GM12891 (cell line): Measurements from ENCODE around the gene LCN1.

Experiments used
- DNase-seq: peaks from one replicate; pipeline ENCODE4 v3.0.0; 2011; ENCODE audit warnings: low spot score; ENCODE audit not compliant: insufficient read length
- FAIRE-seq: peaks from 2 replicates; lab custom pipeline; 2011; peaks lifted over from hg19 to GRCh38; lab: Jason Lieb, UNC
- PAX5 ChIP-seq: IDR thresholded peaks from 2 replicates; pipeline ENCODE4 v1.6.1; 2011; ENCODE audit warnings: low read length, moderate library complexity, mild to moderate bottlenecking; ENCODE audit not compliant: insufficient read depth, severe bottlenecking
- POLR2A ChIP-seq: IDR thresholded peaks from 2 replicates; pipeline ENCODE4 v1.6.1; 2011; ENCODE audit warnings: low read depth, low read length, control low read depth
- POLR2AphosphoS5 ChIP-seq: IDR thresholded peaks from 2 replicates; pipeline ENCODE4 v1.6.1; 2011; ENCODE audit warnings: low read depth, low read length, control low read depth
- POU2F2 ChIP-seq: IDR thresholded peaks from 2 replicates; pipeline ENCODE4 v1.6.1; 2011; ENCODE audit warnings: low read depth, mild to moderate bottlenecking, control low read depth, low read length, moderate library complexity
- SPI1 ChIP-seq: IDR thresholded peaks from 2 replicates; pipeline ENCODE4 v1.6.1; 2011; ENCODE audit warnings: low read depth, low read length, control low read depth
- TAF1 ChIP-seq: IDR thresholded peaks from 2 replicates; pipeline ENCODE4 v1.6.1; 2011; ENCODE audit warnings: low read depth, low read length, control low read depth

LCN1 gene

DNA sequence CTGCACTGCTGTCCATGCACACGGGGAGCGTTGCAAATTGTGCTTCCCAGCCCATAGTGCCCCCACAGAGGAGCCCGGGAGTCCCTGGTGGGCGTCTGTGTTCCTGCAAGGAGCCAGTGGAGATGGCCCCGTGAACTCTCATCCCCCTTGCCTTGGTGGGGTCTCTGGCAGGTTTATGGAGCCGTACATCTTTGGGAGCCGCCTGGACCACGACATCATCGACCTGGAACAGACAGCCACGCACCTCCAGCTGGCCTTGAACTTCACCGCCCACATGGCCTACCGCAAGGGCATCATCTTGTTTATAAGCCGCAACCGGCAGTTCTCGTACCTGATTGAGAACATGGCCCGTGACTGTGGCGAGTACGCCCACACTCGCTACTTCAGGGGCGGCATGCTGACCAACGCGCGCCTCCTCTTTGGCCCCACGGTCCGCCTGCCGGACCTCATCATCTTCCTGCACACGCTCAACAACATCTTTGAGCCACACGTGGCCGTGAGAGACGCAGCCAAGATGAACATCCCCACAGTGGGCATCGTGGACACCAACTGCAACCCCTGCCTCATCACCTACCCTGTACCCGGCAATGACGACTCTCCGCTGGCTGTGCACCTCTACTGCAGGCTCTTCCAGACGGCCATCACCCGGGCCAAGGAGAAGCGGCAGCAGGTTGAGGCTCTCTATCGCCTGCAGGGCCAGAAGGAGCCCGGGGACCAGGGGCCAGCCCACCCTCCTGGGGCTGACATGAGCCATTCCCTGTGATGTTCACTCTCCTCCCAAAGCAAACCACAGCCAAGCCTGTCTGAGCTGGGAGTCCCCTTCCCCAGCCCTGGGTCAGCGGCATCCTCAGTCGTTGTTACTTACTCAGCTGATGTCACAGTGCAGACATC lies 17.6 kb upstream of the LCN1 start:
- FAIRE-seq (no peak), DNase-seq (no peak)
- TF ChIP-seq POLR2A (no peak), POLR2AphosphoS5 (no peak; the same call in 1 of the 2 replicates), SPI1 (no peak), PAX5 (no peak), TAF1 (no peak), POU2F2 (no peak)

DNA sequence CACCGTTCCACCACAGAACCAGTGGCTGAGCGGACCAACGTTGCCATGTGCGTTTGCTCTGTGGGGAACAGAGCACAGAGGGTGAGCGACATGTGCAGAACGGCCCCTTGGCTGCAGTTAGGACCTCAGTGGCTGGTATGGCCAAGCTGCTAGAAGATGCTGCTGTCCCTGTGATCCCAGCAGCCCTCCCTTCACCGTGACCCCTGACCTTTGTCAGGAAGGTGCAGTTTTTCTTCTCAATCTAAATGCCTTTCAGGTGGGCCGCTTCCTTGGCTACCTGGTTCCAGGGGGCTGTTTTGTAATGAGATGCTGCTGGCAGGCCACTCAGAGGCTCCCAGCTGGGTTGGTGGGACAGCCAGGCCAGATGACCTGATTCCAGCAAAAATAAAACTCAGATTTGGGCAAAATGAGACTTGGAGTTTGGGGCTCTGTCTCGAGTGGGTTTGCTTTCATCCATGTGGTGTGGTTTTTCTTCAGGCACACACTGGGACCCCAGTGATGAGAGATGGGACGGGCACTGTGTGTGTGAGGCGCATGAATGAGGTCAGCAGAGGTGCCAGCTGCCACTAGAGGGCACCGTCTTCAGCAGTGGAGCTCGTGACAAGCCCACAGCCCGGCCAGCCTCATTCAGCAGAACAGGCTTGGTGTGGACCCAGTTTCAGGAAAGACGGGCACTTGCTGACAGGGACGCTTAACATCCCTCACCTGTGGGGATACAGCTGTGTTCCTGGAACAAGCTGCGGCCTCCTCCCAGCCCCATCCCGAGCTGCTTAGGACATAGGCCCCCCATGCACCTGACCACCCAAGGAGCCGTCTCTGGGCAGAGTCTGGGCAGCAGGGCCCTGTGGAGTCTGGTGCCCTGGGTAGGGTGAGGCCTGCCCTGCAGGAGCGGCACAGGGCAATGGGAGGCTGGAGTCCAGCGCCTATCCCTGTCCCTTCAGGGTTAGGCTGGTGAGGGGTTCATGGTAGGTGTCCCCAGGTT lies 16.7 kb upstream of the LCN1 start:
- DNase-seq (peak; percentile 69), FAIRE-seq (peak; percentile 65)
- TF ChIP-seq PAX5 (no peak), POLR2A (peak; percentile 30; the same call in 1 of the 2 replicates)

DNA sequence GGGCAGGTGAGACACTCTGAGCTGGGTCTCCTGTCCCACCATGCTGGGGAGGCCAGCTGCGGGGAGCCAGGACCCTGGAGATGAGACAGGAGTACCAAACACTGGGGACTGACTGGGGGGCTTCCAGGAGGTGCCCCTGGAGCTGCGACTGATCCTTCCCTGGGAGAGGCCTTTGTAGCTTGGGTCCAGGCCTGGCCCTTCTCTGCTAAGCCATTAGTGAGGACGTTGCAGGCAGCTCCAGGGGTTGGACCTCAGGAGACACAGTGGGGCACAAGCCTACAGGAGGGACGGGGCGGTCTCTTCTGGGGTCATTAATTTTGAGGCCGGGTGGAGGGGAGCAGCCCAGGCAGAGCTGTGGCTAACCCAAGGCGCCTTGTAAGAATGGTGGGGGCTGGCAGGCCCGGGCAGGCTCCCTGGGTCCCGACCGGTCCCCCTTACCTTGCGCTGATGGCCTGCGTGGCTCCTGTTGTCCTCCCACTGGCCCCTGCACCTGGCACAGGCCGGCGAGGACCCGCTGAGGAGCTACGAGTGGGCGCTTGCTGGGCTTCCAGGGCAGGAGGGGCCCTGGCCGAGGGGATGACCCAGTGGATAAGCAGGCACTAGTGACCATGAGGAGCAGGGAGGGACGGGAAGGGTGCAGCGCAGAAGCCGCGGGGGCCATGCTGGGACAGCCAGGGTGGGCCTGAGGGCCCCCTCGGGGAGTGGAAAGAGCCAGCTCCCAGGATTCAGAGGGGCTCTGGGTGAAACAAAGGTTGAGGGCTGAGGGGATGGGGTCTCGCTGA lies 15.6 kb upstream of the LCN1 start:
- TF ChIP-seq POLR2A (peak; percentile 28; the same call in 1 of the 2 replicates), POU2F2 (no peak)
- DNase-seq (no peak), FAIRE-seq (no peak)

DNA sequence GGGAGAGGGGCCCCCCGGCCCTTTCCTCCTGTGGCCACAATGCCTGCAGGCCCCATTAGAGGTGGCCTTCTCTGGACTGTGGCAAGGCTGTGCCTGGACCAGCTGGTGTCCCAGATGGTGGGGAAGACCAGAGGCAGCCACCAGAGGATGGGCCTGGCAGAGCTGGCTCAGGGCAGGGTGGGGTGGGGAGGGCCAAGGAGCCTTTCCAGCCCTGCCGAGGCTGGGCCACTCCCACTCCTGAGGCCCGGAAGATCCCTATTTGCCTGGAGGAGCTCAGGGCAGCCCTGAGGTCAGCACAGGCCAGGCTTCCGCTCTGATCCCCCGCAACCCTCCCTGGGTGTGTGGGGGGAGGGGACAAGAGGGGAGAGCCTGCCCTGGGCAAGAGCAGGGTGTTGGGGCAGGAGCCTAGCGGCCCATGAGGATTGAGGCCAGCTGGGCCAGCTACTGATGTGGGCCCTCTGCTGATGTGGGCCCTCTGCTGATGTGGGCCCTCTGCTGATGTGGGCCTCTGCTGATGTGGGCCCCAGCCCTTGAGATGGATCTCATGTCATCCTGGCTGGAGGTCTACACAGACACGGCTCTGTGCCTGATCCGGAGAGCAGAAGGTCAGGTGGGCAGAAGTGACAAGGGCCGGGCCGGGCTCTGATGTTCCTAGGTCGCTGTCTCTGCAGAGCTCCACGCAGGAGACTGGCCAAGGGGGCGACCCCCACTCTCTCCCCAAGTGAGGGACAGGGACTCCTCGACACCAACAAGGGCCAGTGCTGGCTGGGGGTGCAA lies 14.7 kb upstream of the LCN1 start:
- no peak for FAIRE-seq
- TF ChIP-seq TAF1 (no peak), SPI1 (no peak), POU2F2 (no peak), POLR2AphosphoS5 (no peak)
- no peak for DNase-seq

DNA sequence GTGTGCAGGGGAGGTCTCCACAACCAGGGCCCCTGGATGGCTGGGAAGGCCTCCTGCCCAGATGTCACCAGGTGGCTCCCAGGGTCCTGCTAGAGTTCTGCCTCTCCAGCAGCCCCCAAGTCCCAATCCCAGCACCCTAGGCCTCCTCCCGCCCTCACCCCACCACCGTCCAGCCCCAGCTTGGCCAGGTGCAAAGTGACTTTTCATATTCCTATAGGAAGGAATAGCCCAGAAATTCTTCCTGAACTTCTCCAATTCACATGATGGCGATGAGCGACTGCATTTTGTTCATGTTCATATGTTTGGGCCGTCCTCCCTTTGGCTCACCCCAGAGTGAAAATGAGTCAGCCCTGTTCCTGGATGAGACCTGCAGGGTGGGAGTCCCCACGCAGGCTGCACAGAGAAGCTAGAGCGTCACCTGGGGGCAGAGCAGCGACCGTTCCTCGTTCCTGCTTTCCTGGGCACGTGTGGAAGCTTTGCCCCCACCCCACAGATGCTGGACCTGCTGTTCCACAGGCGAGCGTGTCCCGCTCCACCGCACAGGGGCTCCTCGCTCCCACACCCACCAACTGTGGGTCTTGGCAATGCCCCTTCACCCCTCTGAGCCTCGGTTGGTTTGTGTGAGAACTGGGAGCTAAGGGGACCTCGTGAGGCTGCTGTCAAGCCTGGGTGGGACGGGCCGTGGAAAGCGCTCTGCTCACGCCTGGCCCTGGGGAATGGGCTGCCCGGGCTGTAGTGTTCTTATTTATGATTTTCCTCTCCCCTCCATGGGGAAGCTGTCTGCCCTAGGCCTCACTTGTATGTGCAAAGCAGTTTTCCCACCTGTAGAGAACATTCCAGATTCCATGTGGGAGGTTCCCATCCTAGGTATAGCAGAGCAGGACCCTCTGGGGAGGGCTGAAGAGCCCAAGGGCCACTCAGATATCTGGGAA lies 13.9 kb upstream of the LCN1 start:
- no peak for TF ChIP-seq SPI1
- TF ChIP-seq POU2F2, result no peak
- no peak for TF ChIP-seq TAF1
- TF ChIP-seq PAX5, result no peak
- TF ChIP-seq POLR2A, result no peak
- no peak for TF ChIP-seq POLR2AphosphoS5
- no peak for DNase-seq
- no peak for FAIRE-seq

DNA sequence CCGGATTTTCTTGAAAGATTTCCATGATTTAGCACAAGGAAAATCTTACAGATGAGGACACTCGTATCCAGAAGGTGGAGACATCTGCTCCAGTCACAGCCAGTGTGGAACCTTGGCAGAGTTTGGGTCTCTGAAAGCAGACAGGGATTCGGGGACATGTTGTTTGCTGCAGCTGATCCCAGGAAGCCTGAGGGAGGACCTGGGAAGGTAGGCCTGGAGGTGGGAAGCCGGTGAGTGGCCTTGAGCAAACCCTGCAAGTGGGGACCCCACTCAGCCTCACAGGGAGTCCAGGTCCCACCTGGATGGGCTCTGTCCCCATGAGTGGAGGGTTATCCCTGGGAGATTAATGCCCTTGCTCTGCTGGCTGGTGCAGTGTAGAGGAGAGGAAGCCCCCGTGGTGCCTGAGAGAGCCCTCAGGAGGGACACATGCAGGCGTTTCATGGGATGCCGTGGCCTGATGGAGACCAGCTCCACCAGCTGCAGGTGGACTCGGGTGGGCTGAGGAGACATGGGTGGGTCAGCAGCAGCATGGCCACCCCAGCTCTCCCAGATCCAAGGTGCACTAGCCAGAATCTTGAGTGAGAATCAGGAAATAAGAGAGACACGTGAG lies 12.9 kb upstream of the LCN1 start:
- FAIRE-seq, result no peak
- no peak for TF ChIP-seq TAF1
- no peak for TF ChIP-seq SPI1
- no peak for TF ChIP-seq POLR2AphosphoS5
- TF ChIP-seq POLR2A, result no peak
- no peak for TF ChIP-seq PAX5
- TF ChIP-seq POU2F2, result no peak
- DNase-seq, result no peak

DNA sequence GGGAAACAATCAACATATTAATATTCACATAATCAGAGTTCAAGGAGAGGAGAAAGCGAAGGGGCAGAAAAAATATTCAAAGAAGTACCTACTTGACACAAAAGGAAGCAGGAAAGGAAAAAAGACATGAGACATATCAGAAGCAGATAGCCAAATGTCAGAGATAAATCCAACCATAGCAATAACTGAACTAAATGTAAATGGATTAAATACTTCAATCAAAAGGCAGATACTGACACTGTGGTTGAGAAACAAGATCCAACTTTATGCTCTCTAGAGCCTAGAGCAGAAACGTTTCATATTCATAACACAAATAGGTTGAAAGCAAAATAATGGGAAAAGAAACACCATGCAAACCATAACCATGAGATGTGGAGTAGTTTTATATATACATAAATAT lies 11.8 kb upstream of the LCN1 start:
- no peak for TF ChIP-seq TAF1
- no peak for TF ChIP-seq SPI1
- no peak for TF ChIP-seq PAX5
- no peak for TF ChIP-seq POU2F2
- TF ChIP-seq POLR2A, result no peak
- TF ChIP-seq POLR2AphosphoS5, result no peak
- no peak for DNase-seq
- no peak for FAIRE-seq

DNA sequence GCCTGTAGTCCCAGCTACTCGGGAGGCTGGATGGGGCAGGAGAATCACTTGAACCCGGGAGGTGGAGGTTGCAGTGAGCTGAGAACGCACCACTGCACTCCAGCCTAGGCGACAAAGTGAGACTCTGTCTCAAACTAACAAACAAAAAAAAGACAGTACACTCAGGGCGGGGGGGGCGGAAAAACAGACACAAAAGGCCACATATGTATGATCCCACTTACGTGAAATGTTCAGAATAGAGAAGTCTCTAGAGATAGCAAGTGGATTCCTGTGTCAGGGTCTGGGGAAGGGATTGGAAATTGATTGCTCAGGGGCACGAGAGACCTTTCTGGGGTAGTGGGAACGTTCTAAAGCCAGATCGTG lies 9.0 kb upstream of the LCN1 start:
- TF ChIP-seq SPI1, result no peak
- TF ChIP-seq POLR2AphosphoS5, result no peak
- TF ChIP-seq POU2F2, result no peak
- no peak for TF ChIP-seq PAX5
- TF ChIP-seq TAF1, result no peak
- TF ChIP-seq POLR2A, result no peak
- no peak for FAIRE-seq

More for the DNA sequence above, 9.0 kb upstream of the LCN1 start:
- DNase-seq, result no peak
